GM18867 (cell line): ENCODE results near the gene REPIN1.

Source experiments
- ATAC-seq: cut with Tn5 transposase; IDR thresholded peaks from one replicate; pipeline ENCODE4 v1.9.1; 2021; ENCODE audit warnings: mild to moderate bottlenecking, moderate library complexity; ENCODE audit not compliant: unreplicated experiment

REPIN1 gene

DNA sequence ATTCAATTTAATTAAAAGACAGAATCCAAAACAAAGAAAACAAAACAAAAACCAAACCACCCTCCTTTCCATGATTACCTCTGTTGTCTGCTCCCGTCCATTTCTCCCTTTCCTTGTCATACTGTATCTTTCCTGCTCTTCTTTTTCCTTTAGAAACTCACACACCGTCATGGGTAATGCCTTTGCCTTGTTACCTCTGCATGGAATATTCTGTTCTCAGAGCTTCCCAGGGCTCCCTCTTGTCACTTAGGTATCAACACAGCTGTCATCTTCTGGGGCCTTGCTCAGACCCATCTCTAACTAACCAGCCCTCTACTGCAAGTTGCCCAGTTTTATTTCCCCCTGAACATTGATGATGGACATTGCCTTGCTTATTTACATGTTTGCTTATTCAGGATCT lies 51.6 kb downstream of the REPIN1 start:
- ATAC-seq, result no peak

GRCh38 chr7:150420987-150421674 lies 52.5 kb downstream of the REPIN1 start:
- ATAC-seq, result peak; percentile 96

DNA sequence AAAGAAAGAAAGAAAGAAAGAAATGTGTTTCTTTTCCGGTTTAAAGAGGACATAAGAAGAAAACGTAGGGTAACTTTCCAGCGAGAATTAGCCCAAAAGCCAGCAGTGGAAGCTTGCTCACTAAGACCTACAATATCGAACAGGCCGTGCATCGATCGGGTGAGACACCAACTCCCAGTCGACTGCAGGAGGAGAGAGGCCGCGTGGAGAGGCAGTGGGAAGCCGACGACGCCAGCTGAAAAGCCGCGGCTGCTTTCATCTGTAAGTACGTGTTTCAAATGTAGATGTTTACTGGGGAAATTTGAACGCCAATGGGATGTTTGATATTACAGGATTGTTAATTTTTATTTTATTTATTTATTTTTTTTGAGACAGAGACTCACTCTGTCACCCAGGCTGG lies 53.2 kb downstream of the REPIN1 start:
- ATAC-seq, result no peak
